ENCODE results near the gene COL6A6.

The COL6A6 gene

GRCh38 chr3:130565224-130565623 lies 48.2 kb downstream of the COL6A6 start:
- no peaks in the 10 kb centered on the region for H3K9me3 ChIP-seq (ENCODE audit: control insufficient read depth, insufficient read depth, low read length)
- H3K27me3 ChIP-seq (ENCODE audit: control insufficient read depth, insufficient read depth, low read length), result no peaks in the 10 kb centered on the region; the same call in 1 of the 2 replicates
- no peak overlapping the region for H3K4me3 ChIP-seq (ENCODE audit: low read length)
- H3K36me3 ChIP-seq (ENCODE audit: control insufficient read depth, insufficient read depth, low read length), result no peaks in the 10 kb centered on the region
- no peak overlapping the region for H3K27ac ChIP-seq (ENCODE audit: low read length)
- DNase-seq (ENCODE audit: low read depth, low spot score), result peak; percentile 22
- H3K4me1 ChIP-seq (ENCODE audit: control insufficient read depth, insufficient read depth, low read length), result no peaks in the 10 kb centered on the region
- WGBS (ENCODE audit: insufficient coverage, insufficient read length), result no CpG with 5 or more reads among the region's 13 CpGs
